HepG2 (cell line): Measurements from ENCODE around the gene CHN2. TPM values are rescaled to one million over a fixed set of nuclear protein-coding genes. Genes with fewer than 3 reads are reported as not detected.

ENCODE experiments used
- ARNT2 ChIP-seq: sonication (generic); formaldehyde crosslinking; IDR thresholded peaks from 2 replicates; pipeline ENCODE4 v1.8.0; 2022; ENCODE audit warnings: mild to moderate bottlenecking, low read depth, missing genetic modification reagents, moderate library complexity
- EED ChIP-seq: sonication (generic); formaldehyde crosslinking; IDR thresholded peaks from 2 replicates; pipeline ENCODE4 v1.5.0; 2020; ENCODE audit warnings: mild to moderate bottlenecking, missing genetic modification reagents
- EP300 ChIP-seq, 3 experiments: sonication (generic) in 1 of 3; formaldehyde crosslinking in 1 of 3; IDR thresholded peaks; 2 replicates each; pipeline versions ENCODE4 v1.5.1 to v1.6.1; 2011 to 2020; ENCODE audit warnings: low read depth in 2 of 3, low read length in 2 of 3, borderline replicate concordance in 1 of 3, improper control_type of control experiment in 1 of 3, mild to moderate bottlenecking in 1 of 3, missing genetic modification reagents in 1 of 3, moderate library complexity in 1 of 3
- GFI1 ChIP-seq: sonication (generic); formaldehyde crosslinking; IDR thresholded peaks from 2 replicates; pipeline ENCODE4 v1.5.0; 2020; ENCODE audit warnings: missing genetic modification reagents, mild to moderate bottlenecking, borderline replicate concordance
- HIC2 ChIP-seq: sonication (generic); formaldehyde crosslinking; IDR thresholded peaks from 2 replicates; pipeline ENCODE4 v1.9.0; 2022; ENCODE audit warnings: low read depth, missing genetic modification reagents
- HNF1A ChIP-seq, 2 experiments: sonication (generic) in 1 of 2; formaldehyde crosslinking in 1 of 2; IDR thresholded peaks; 2 replicates each; pipeline versions ENCODE4 v1.4.0 to v1.6.1; 2016 to 2020; ENCODE audit warnings: borderline replicate concordance in 1 of 2, low read depth in 1 of 2, mild to moderate bottlenecking in 1 of 2, missing genetic modification reagents in 1 of 2
- ISL2 ChIP-seq: sonication (generic); formaldehyde crosslinking; IDR thresholded peaks from 2 replicates; pipeline ENCODE4 v1.5.0; 2020; ENCODE audit warnings: missing genetic modification reagents
- MED8 ChIP-seq: sonication (generic); formaldehyde crosslinking; IDR thresholded peaks from 2 replicates; pipeline ENCODE4 v1.8.1; 2023; ENCODE audit warnings: mild to moderate bottlenecking, missing genetic modification reagents; ENCODE audit not compliant: insufficient replicate concordance
- NR2F6 ChIP-seq, 2 experiments: IDR thresholded peaks; 2 replicates each; pipeline ENCODE4 v1.6.1; 2016; ENCODE audit warnings: antibody characterized with exemption in 1 of 2, mild to moderate bottlenecking in 1 of 2
- POGZ ChIP-seq: sonication (generic); formaldehyde crosslinking; IDR thresholded peaks from 2 replicates; pipeline ENCODE4 v1.4.0; 2020; ENCODE audit warnings: mild to moderate bottlenecking, missing genetic modification reagents
- POLR2A ChIP-seq, 2 experiments: IDR thresholded peaks; 2 replicates each; pipeline ENCODE4 v1.6.1; 2011; ENCODE audit warnings: low read depth in 2 of 2, low read length in 2 of 2, mild to moderate bottlenecking in 1 of 2, moderate library complexity in 1 of 2; ENCODE audit not compliant: insufficient read depth in 1 of 2
- RFX5 ChIP-seq: IDR thresholded peaks from 2 replicates; pipeline ENCODE4 v1.6.1; 2011; ENCODE audit warnings: low read depth, low read length, improper control_type of control experiment
- RORA ChIP-seq: sonication (generic); formaldehyde crosslinking; IDR thresholded peaks from 2 replicates; pipeline ENCODE4 v1.5.0; 2020; ENCODE audit warnings: mild to moderate bottlenecking, missing genetic modification reagents, moderate library complexity
- SATB2 ChIP-seq: sonication (generic); formaldehyde crosslinking; IDR thresholded peaks from 2 replicates; pipeline ENCODE4 v1.5.0; 2020; ENCODE audit warnings: missing genetic modification reagents
- SIN3A ChIP-seq: IDR thresholded peaks from 2 replicates; pipeline ENCODE4 v1.6.1; 2011; ENCODE audit warnings: low read depth, mild to moderate bottlenecking, control low read depth, low read length, borderline replicate concordance
- TP53 ChIP-seq: sonication (generic); formaldehyde crosslinking; conservative IDR thresholded peaks from 2 replicates; pipeline ENCODE4 v1.4.0; 2020; ENCODE audit warnings: missing genetic modification reagents
- ZNF280D ChIP-seq: sonication (generic); formaldehyde crosslinking; IDR thresholded peaks from 2 replicates; pipeline ENCODE4 v1.5.1; 2020; ENCODE audit warnings: mild to moderate bottlenecking, missing genetic modification reagents
- ZNF615 ChIP-seq: sonication (generic); formaldehyde crosslinking; IDR thresholded peaks from 2 replicates; pipeline ENCODE4 v1.5.0; 2020; ENCODE audit warnings: mild to moderate bottlenecking, missing genetic modification reagents, borderline replicate concordance
- ZNF75D ChIP-seq: sonication (generic); formaldehyde crosslinking; IDR thresholded peaks from 2 replicates; pipeline ENCODE4 v1.8.1; 2023; ENCODE audit warnings: missing genetic modification reagents, mild to moderate bottlenecking, borderline replicate concordance
- polyA plus RNA-seq, 8 experiments: library from polyadenylated mRNA; depleted of rRNA in 3 of 8; stranded (reverse) in 7 of 8; unstranded in 1 of 8; fragments of >200 nt; fragmentation: Illumina TruSeq in 4 of 8; extraction: Trizol in 4 of 8; gene quantifications; 2 replicates each; pipeline versions ENCODE4 v1.2.1 to v1.2.3, GENCODE V29; 2011 to 2016; ENCODE audit warnings: low read depth in 4 of 8, missing spikeins in 1 of 8, mixed read lengths in 1 of 8; ENCODE audit not compliant: insufficient read depth in 1 of 8
- total RNA-seq, 5 experiments: library from RNA; depleted of rRNA; stranded (reverse); fragments of >200 nt; fragmentation: Illumina TruSeq; extraction: Trizol; gene quantifications; 2 replicates each; pipeline ENCODE4 v1.2.3, GENCODE V29; 2016; ENCODE audit warnings: low read depth in 1 of 5

CHN2 gene
- total and polyA plus RNA-seq, 2 of the 13 experiments (the other 11 are each of a cell fraction or from before 2014, with no cell fraction given) = 23.5 to 30.5 TPM

GRCh38 chr7:29190349-29191045, 4.1 kb upstream of the CHN2 start (continued):
- TF ChIP-seq HNF1A (IDR thresholded peaks at IDR 0.05; ENCODE audit: low read depth) (peak; percentile 71), HNF1A (CRISPR knock-in tag; IDR thresholded peaks at IDR 0.05; ENCODE audit: borderline replicate concordance) (peak; percentile 79; the same call in 1 of the 2 replicates), SIN3A (peak; percentile 76; the same call in 1 of the 2 replicates), NR2F6 (IDR thresholded peaks at IDR 0.05) (peak; percentile 54), NR2F6 (CRISPR knock-in tag; IDR thresholded peaks at IDR 0.05) (peak; percentile 60; the same call in 1 of the 2 replicates), GFI1 (CRISPR knock-in tag) (peak; percentile 91), RORA (CRISPR knock-in tag) (peak; percentile 88; the same call in 1 of the 2 replicates), ZNF75D (CRISPR knock-in tag) (no peak), EED (CRISPR knock-in tag) (no peak), EP300 (IDR thresholded peaks at IDR 0.05; ENCODE audit: low read depth in 2 of 2, low read length in 2 of 2) (peak in 1 of 2 experiments; percentile 96; a peak in 3 of 4 replicates), EP300 (CRISPR knock-in tag; IDR thresholded peaks at IDR 0.05; ENCODE audit: borderline replicate concordance) (peak; percentile 89), ISL2 (peak; percentile 95), MED8 (CRISPR knock-in tag) (peak; percentile 55), HIC2 (CRISPR knock-in tag) (no peak), SATB2 (no peak), POLR2A (IDR thresholded peaks at IDR 0.05; ENCODE audit: insufficient read depth in 1 of 2, low read depth in 2 of 2, low read length in 2 of 2) (no peak), POGZ (CRISPR knock-in tag) (peak; percentile 29; the same call in 1 of the 2 replicates), RFX5 (no peak), ZNF615 (CRISPR knock-in tag) (peak; percentile 31; the same call in 1 of the 2 replicates), ARNT2 (CRISPR knock-in tag) (no peak; the same call in 1 of the 2 replicates), TP53 (CRISPR knock-in tag) (no peak), ZNF280D (no peak)
